Measurements from ENCODE around the gene SLC6A13.
"Not testable (repeated sequence)": the region's sequence is repeated elsewhere in the genome, so short reads cannot be mapped to it uniquely, and the experiment has no call there.

GRCh38 chr12:187986-188909 is 74.4 kb downstream of the SLC6A13 start:
- not testable (repeated sequence) for TF ChIP-seq CTCF, POLR2A (IDR thresholded peaks at IDR 0.05)
